Mesenchymal stem cell (in vitro differentiated cells and primary cell): ENCODE measurements around the gene PEX19.

Experiments used
- DNase-seq: peaks from one replicate; pipeline ENCODE4 v3.0.0-alpha.2; 2013
- H2AFZ ChIP-seq: one replicate; pipeline ENCODE4 v1.6.1; 2013; ENCODE audit warnings: low read depth, mild to moderate bottlenecking, control low read depth, inconsistent platforms, low read length, moderate library complexity
- H2AK5ac ChIP-seq: 2 replicates; pipeline ENCODE4 v1.6.1; 2013; ENCODE audit warnings: low read length, moderate library complexity, mild to moderate bottlenecking, inconsistent platforms; ENCODE audit not compliant: severe bottlenecking
- H2BK120ac ChIP-seq: one replicate; pipeline ENCODE4 v1.6.1; 2013; ENCODE audit warnings: low read depth, mild to moderate bottlenecking, inconsistent platforms, low read length, moderate library complexity
- H2BK12ac ChIP-seq, 2 experiments: one replicate each; pipeline ENCODE4 v1.6.1; 2013; ENCODE audit warnings: inconsistent platforms in 2 of 2, low read length in 2 of 2, mild to moderate bottlenecking in 2 of 2, moderate library complexity in 2 of 2, control low read depth in 1 of 2
- H2BK15ac ChIP-seq: one replicate; pipeline ENCODE4 v1.6.1; 2013; ENCODE audit warnings: mild to moderate bottlenecking, low read depth, inconsistent platforms; ENCODE audit not compliant: poor library complexity, severe bottlenecking
- H2BK5ac ChIP-seq: 2 replicates; pipeline ENCODE4 v1.6.1; 2013; ENCODE audit warnings: low read depth, mild to moderate bottlenecking, low read length, control low read depth, inconsistent platforms; ENCODE audit not compliant: poor library complexity, severe bottlenecking
- H3K14ac ChIP-seq, 2 experiments: one replicate each; pipeline ENCODE4 v1.6.1; 2013; ENCODE audit warnings: inconsistent platforms in 2 of 2, low read length in 2 of 2, control low read depth in 1 of 2, mild to moderate bottlenecking in 1 of 2, moderate library complexity in 1 of 2
- H3K18ac ChIP-seq, 2 experiments: one replicate each; pipeline ENCODE4 v1.6.1; 2013; ENCODE audit warnings: inconsistent platforms in 2 of 2, low read length in 2 of 2, control low read depth in 1 of 2, low read depth in 1 of 2, mild to moderate bottlenecking in 1 of 2
- H3K23ac ChIP-seq, 2 experiments: one replicate each; pipeline ENCODE4 v1.6.1; 2013; ENCODE audit warnings: inconsistent platforms in 2 of 2, low read length in 2 of 2, mild to moderate bottlenecking in 2 of 2, moderate library complexity in 2 of 2, control low read depth in 1 of 2
- H3K27ac ChIP-seq: 2 replicates; pipeline ENCODE4 v1.5.1; 2013; ENCODE audit warnings: mild to moderate bottlenecking, moderate library complexity, low read length, control low read depth, inconsistent platforms; ENCODE audit not compliant: poor library complexity, severe bottlenecking
- H3K27me3 ChIP-seq, 2 experiments: 2 replicates each; pipeline versions ENCODE4 v1.6.1 to v1.7.0; 2013; ENCODE audit warnings: low read length in 2 of 2, mild to moderate bottlenecking in 2 of 2, moderate library complexity in 2 of 2, control low read depth in 1 of 2, inconsistent platforms in 1 of 2; ENCODE audit not compliant: control insufficient read depth in 1 of 2, insufficient read depth in 1 of 2
- H3K36me3 ChIP-seq, 2 experiments: 2 replicates each; pipeline versions ENCODE4 v1.6.1 to v1.7.0; 2013; ENCODE audit warnings: low read length in 2 of 2, control low read depth in 1 of 2, inconsistent platforms in 1 of 2, low read depth in 1 of 2, mild to moderate bottlenecking in 1 of 2; ENCODE audit not compliant: insufficient read depth in 2 of 2, control insufficient read depth in 1 of 2
- H3K4ac ChIP-seq, 2 experiments: one replicate each; pipeline ENCODE4 v1.6.1; 2013; ENCODE audit warnings: inconsistent platforms in 2 of 2, low read length in 2 of 2, mild to moderate bottlenecking in 2 of 2, moderate library complexity in 2 of 2, control low read depth in 1 of 2, low read depth in 1 of 2
- H3K4me1 ChIP-seq: 2 replicates; pipeline ENCODE4 v1.6.1; 2013; ENCODE audit warnings: low read depth, low read length, control low read depth; ENCODE audit not compliant: control insufficient read depth, insufficient read depth
- H3K4me2 ChIP-seq: 2 replicates; pipeline ENCODE4 v1.6.1; 2013; ENCODE audit warnings: low read length, mild to moderate bottlenecking, inconsistent platforms; ENCODE audit not compliant: poor library complexity, severe bottlenecking
- H3K4me3 ChIP-seq, 2 experiments: 2 replicates each; pipeline versions ENCODE4 v1.5.1 to v1.7.0; 2013; ENCODE audit warnings: low read length in 2 of 2, mild to moderate bottlenecking in 2 of 2, control low read depth in 1 of 2, low read depth in 1 of 2; ENCODE audit not compliant: insufficient read depth in 1 of 2
- H3K79me1 ChIP-seq: replicated peaks from 2 replicates; pipeline ENCODE4 v1.6.1; 2013; ENCODE audit warnings: mild to moderate bottlenecking, control low read depth, low read length, inconsistent platforms; ENCODE audit not compliant: poor library complexity, severe bottlenecking
- H3K9ac ChIP-seq: 2 replicates; pipeline ENCODE4 v1.7.0; 2013; ENCODE audit warnings: mild to moderate bottlenecking, low read length, moderate library complexity
- H3K9me3 ChIP-seq: 2 replicates; pipeline ENCODE4 v1.7.0; 2013; ENCODE audit warnings: mild to moderate bottlenecking, low read length; ENCODE audit not compliant: control insufficient read depth
- H4K8ac ChIP-seq: one replicate; pipeline ENCODE4 v1.6.1; 2013; ENCODE audit warnings: inconsistent platforms, mild to moderate bottlenecking, low read length, moderate library complexity
- H4K91ac ChIP-seq: one replicate; pipeline ENCODE4 v1.6.1; 2013; ENCODE audit warnings: mild to moderate bottlenecking, low read length, inconsistent platforms
- WGBS: methylation state at CpG from one replicate; pipeline ENCODE4 v1.1.7; 2013; ENCODE audit warnings: mixed read lengths; 5-methylcytosine and 5-hydroxymethylcytosine counted together

Gene PEX19

GRCh38 chr1:160256396-160257046 lies 28.4 kb downstream of the PEX19 start:
- H2BK5ac ChIP-seq: no peak overlapping the region

GRCh38 chr1:160255781-160256300 lies 29.1 kb downstream of the PEX19 start:
- Histone ChIP-seq H2AK5ac (no peak overlapping the region), H3K9ac (no peak overlapping the region), H3K14ac (no peak overlapping the region), H3K4me2 (no peak overlapping the region), H4K91ac (no peak overlapping the region), H3K4me3 (no peak overlapping the region), H2AFZ (no peak overlapping the region), H3K27me3 (no peaks in the 10 kb centered on the region), H2BK15ac (no peak overlapping the region), H3K4ac (no peak overlapping the region), H2BK12ac (no peak overlapping the region), H3K23ac (no peak overlapping the region), H2BK120ac (no peak overlapping the region), H3K18ac (no peak overlapping the region), H2BK5ac (no peak overlapping the region), H3K36me3 (peaks cover 5 to 8% of the 10 kb centered on the region in 2 experiments), H3K79me1 (peaks cover 25% of the 10 kb centered on the region), H4K8ac (no peak overlapping the region), H3K9me3 (no peaks in the 10 kb centered on the region), H3K27ac (no peak overlapping the region), H3K4me1 (peaks cover 4% of the 10 kb centered on the region)
- no peak for DNase-seq
- WGBS: 94% methylated on average over 4 of the region's 4 CpGs

More at GRCh38 chr1:160256396-160257046, 28.4 kb downstream of the PEX19 start:
- H2BK120ac ChIP-seq: no peak overlapping the region
- H2AK5ac ChIP-seq: no peak overlapping the region
- no peaks in the 10 kb centered on the region for H3K9me3 ChIP-seq
- H4K91ac ChIP-seq: no peak overlapping the region
- H3K4me3 ChIP-seq: no peak overlapping the region
- 36% methylated on average over 3 of the region's 3 CpGs for WGBS
- peaks cover 19% of the 10 kb centered on the region for H3K79me1 ChIP-seq
- peak overlapping the region; percentile 23 for H3K27ac ChIP-seq
- H3K36me3 ChIP-seq: peaks cover 5 to 6% of the 10 kb centered on the region in 2 experiments
- H3K4ac ChIP-seq: no peak overlapping the region
- H3K4me2 ChIP-seq: no peak overlapping the region
- no peak overlapping the region for H3K23ac ChIP-seq
- H2AFZ ChIP-seq: no peak overlapping the region
- no peaks in the 10 kb centered on the region for H3K27me3 ChIP-seq
- H3K4me1 ChIP-seq: peaks cover 4% of the 10 kb centered on the region
- no peak overlapping the region for H2BK15ac ChIP-seq
- no peak overlapping the region for H2BK12ac ChIP-seq
- peak; percentile 68 for DNase-seq
- H3K18ac ChIP-seq: no peak overlapping the region
- H3K14ac ChIP-seq: no peak overlapping the region
- H4K8ac ChIP-seq: no peak overlapping the region
- H3K9ac ChIP-seq: no peak overlapping the region

GRCh38 chr1:160251687-160252526 lies 33.0 kb downstream of the PEX19 start:
- Histone ChIP-seq H2BK120ac (no peak overlapping the region), H2AFZ (no peak overlapping the region), H4K8ac (no peak overlapping the region), H3K79me1 (peaks cover 18% of the 10 kb centered on the region), H3K36me3 (peaks cover 4 to 8% of the 10 kb centered on the region in 2 experiments), H3K4me2 (no peak overlapping the region), H3K4me3 (no peak overlapping the region), H3K27me3 (no peaks in the 10 kb centered on the region), H3K27ac (no peak overlapping the region), H2BK15ac (no peak overlapping the region), H3K4me1 (peaks cover 5% of the 10 kb centered on the region), H3K4ac (no peak overlapping the region), H3K18ac (no peak overlapping the region), H2BK12ac (no peak overlapping the region), H3K9ac (peak overlapping the region; percentile 7), H4K91ac (no peak overlapping the region), H3K9me3 (no peaks in the 10 kb centered on the region), H3K23ac (no peak overlapping the region), H2AK5ac (no peak overlapping the region), H2BK5ac (no peak overlapping the region), H3K14ac (no peak overlapping the region)
- peak; percentile 83 for DNase-seq
- 92% methylated on average over 5 of the region's 5 CpGs for WGBS

- Histone ChIP-seq H3K27ac (no peak overlapping the region), H3K9ac (peak overlapping the region; percentile 48), H3K23ac (no peak overlapping the region), H3K4me2 (no peak overlapping the region), H3K27me3 (no peaks in the 10 kb centered on the region), H3K4me1 (peaks cover 8% of the 10 kb centered on the region), H4K91ac (no peak overlapping the region), H2BK120ac (no peak overlapping the region), H3K18ac (no peak overlapping the region), H3K14ac (no peak overlapping the region), H3K4me3 (no peak overlapping the region), H2AFZ (no peak overlapping the region), H4K8ac (no peak overlapping the region), H2BK5ac (no peak overlapping the region), H3K79me1 (peaks cover 24% of the 10 kb centered on the region), H2BK12ac (no peak overlapping the region), H3K9me3 (no peaks in the 10 kb centered on the region), H3K4ac (no peak overlapping the region), H3K36me3 (peaks cover 8% of the 10 kb centered on the region in 2 experiments), H2BK15ac (no peak overlapping the region), H2AK5ac (no peak overlapping the region)
- DNase-seq: no peak
Observed at GRCh38 chr1:160251011-160251410, 33.9 kb downstream of the PEX19 start.
